ENCODE measurements around the gene RPUSD3. TPM values are rescaled to one million over a fixed set of nuclear protein-coding genes. Genes with fewer than 3 reads are reported as not detected.

Gene RPUSD3
- total RNA-seq, 6 experiments from 2014 or later: 35.4 to 42.3 (median 38.2) TPM

- TF ChIP-seq CTCF (IDR thresholded peaks at IDR 0.05): no peak
- H3K36me3 Mint-ChIP-seq (ENCODE audit: low read depth): peaks cover 18% of the 10 kb centered on the region
- peaks cover 10% of the 10 kb centered on the region for H3K4me1 Mint-ChIP-seq (ENCODE audit: low read depth)
- H3K27ac Mint-ChIP-seq: no peak overlapping the region
- H3K9me3 Mint-ChIP-seq: no peaks in the 10 kb centered on the region
- H3K27me3 Mint-ChIP-seq (ENCODE audit: insufficient read depth): no peaks in the 10 kb centered on the region; the same call in none of the 2 replicates
- no peak for DNase-seq
- no peak overlapping the region for H3K4me3 Mint-ChIP-seq
Observed at GRCh38 chr3:9815986-9816385, 27.8 kb downstream of the RPUSD3 start.

- DNase-seq: no peak
- Mint-ChIP-seq H3K9me3 (no peaks in the 10 kb centered on the region), H3K27ac (no peak overlapping the region), H3K36me3 (ENCODE audit: low read depth) (peaks cover 22% of the 10 kb centered on the region), H3K4me1 (ENCODE audit: low read depth) (peaks cover 36% of the 10 kb centered on the region), H3K4me3 (no peak overlapping the region), H3K27me3 (ENCODE audit: insufficient read depth) (no peaks in the 10 kb centered on the region; the same call in none of the 2 replicates)
- no peak for TF ChIP-seq CTCF (IDR thresholded peaks at IDR 0.05)
Observed at GRCh38 chr3:9812870-9813483, 30.8 kb downstream of the RPUSD3 start.

GRCh38 chr3:9810846-9811245 lies 33.0 kb downstream of the RPUSD3 start:
- Mint-ChIP-seq H3K36me3 (ENCODE audit: low read depth) (peaks cover 22% of the 10 kb centered on the region), H3K4me1 (ENCODE audit: low read depth) (peaks cover 47% of the 10 kb centered on the region), H3K27me3 (ENCODE audit: insufficient read depth) (peaks cover 2% of the 10 kb centered on the region), H3K9me3 (no peaks in the 10 kb centered on the region), H3K4me3 (peak overlapping the region; percentile 89), H3K27ac (peak overlapping the region; percentile 51)
- TF ChIP-seq CTCF (IDR thresholded peaks at IDR 0.05): no peak
- no peak for DNase-seq

DNA sequence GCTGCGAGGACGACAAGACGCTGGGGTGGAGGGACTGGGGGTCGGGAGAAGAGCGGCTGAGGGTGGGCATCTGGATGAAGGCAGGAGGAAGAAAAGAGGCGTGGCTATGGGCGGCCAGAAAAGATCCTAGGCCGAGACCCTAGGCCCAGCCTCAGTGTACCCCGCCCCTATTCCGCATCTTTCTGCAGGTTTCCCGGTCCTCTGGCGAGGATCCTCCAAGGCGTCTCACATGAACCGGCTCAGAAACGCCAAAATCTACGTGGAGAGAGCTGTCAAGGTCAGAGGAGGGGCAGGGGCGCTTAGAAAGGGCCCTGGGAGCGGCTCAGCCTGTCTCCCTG lies 33.4 kb downstream of the RPUSD3 start:
- Mint-ChIP-seq H3K4me1 (ENCODE audit: low read depth) (peaks cover 47% of the 10 kb centered on the region), H3K9me3 (no peaks in the 10 kb centered on the region), H3K36me3 (ENCODE audit: low read depth) (peaks cover 22% of the 10 kb centered on the region), H3K4me3 (peak overlapping the region; percentile 89), H3K27ac (peak overlapping the region; percentile 51), H3K27me3 (ENCODE audit: insufficient read depth) (peaks cover 2% of the 10 kb centered on the region)
- DNase-seq: no peak
- TF ChIP-seq CTCF (IDR thresholded peaks at IDR 0.05): no peak

DNA sequence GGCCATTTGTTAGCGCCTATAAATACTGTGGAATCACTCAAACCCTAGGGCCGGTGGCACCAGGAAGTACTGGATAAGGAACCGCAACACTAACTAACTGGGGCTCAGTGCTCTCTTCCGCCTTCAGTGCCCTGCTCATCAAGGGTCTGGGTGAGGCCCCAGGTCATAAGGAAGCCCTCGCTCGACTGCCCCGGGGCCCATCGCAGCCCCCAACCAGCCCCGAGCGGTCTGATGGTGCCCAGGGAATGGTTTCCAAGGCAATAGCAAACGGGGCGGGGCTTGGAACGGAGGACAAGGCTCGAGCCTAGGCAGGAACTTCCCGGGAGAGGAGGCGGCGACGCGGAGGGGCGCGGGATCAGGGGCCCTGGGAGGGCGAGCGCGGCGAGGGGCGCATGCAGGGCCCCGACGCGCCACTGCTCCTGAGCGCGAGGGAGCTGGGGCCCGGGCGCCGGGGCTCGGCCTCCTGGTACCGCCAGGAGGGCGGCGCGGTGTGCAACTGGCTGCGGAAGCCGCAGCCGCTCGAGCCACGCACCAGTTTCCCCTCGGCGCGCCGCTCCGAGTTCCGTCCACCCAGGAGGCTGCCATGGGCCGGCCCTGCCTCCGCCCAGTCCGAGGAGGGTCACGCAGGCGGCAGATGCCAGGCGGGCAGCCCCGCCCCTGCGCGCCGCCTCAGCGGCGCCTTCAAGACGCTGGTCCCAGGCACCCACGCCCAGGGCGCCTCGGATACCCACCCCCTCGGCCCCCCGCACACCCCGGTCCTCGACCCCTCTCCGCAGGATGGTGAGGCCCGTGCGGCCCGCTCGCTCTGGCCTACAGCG lies 34.0 kb downstream of the RPUSD3 start, which contains the start of gene TTLL3:
TTLL3 (plus strand) TSS at position 648 of the 818 bp plus-strand sequence. CDS start 400 bp downstream, outside the sequence.
- H3K27ac Mint-ChIP-seq: peak within 1 kb of the TSS; percentile 97
- peaks cover 47% of the 10 kb centered on the region for H3K4me1 Mint-ChIP-seq (ENCODE audit: low read depth)
- no peaks in the 10 kb centered on the region for H3K9me3 Mint-ChIP-seq
- peaks cover 22% of the 10 kb centered on the region for H3K36me3 Mint-ChIP-seq (ENCODE audit: low read depth)
- no peak for TF ChIP-seq CTCF (IDR thresholded peaks at IDR 0.05)
- DNase-seq: peak; percentile 48
- peaks cover 2% of the 10 kb centered on the region for H3K27me3 Mint-ChIP-seq (ENCODE audit: insufficient read depth)
- peak within 1 kb of the TSS; percentile 89 for H3K4me3 Mint-ChIP-seq

All from HFFc6 (cell line).